ENCODE measurements around the gene C1orf167. TPM values are rescaled to one million over a fixed set of nuclear protein-coding genes. Genes with fewer than 3 reads are reported as not detected.
A peak's percentile ranks its signal among the peaks of the same experiment; 100 is the strongest.

Gene C1orf167
- total RNA-seq, 1 experiment from 2014 or later: not detected

- POLR2A ChIA-PET (ENCODE audit: unreplicated experiment): no interaction called here
- DNase-seq (no peak), ATAC-seq (no peak)
- intact Hi-C loops (cut with micrococcal nuclease): no loop called here
- no peaks in the 10 kb centered on the region for H3K27me3 ChIP-seq (ENCODE audit: low read length)
- no peaks in the 10 kb centered on the region for H3K79me2 ChIP-seq (ENCODE audit: low read length)
- H3K4me3 ChIP-seq (ENCODE audit: low read length): no peak overlapping the region
- CTCF ChIA-PET: no interaction called here
- no peak overlapping the region for H3K4me2 ChIP-seq (ENCODE audit: low read length)
- H3F3A ChIP-seq (ENCODE audit: low read length, unreplicated experiment): no peaks in the 10 kb centered on the region
- H4K20me1 ChIP-seq (ENCODE audit: low read length): no peaks in the 10 kb centered on the region
- no peak overlapping the region for H3K27ac ChIP-seq (ENCODE audit: low read length)
- TF ChIP-seq EZH2phosphoT487 (IDR thresholded peaks at IDR 0.05; ENCODE audit: borderline replicate concordance, low read length) (no peak), CTCF (conservative IDR thresholded peaks at IDR 0.05; ENCODE audit: low read depth, low read length) (no peak), EZH2 (IDR thresholded peaks at IDR 0.05; ENCODE audit: low read length, unreplicated experiment) (no peak)
- H3K36me3 ChIP-seq (ENCODE audit: low read depth, low read length): peaks cover 19% of the 10 kb centered on the region; the same call in 1 of the 2 replicates
- no peak overlapping the region for H3K9ac ChIP-seq (ENCODE audit: low read length)
- H3K9me2 ChIP-seq (replicated peaks; ENCODE audit: low read length): no peaks in the 10 kb centered on the region
- no peak overlapping the region for H2AFZ ChIP-seq (ENCODE audit: low read length)
- H3K9me3 ChIP-seq (ENCODE audit: low read length): no peaks in the 10 kb centered on the region
- BruUV-seq (replicated peaks): no TSS peak
- H3K4me1 ChIP-seq (ENCODE audit: insufficient read depth, low read length): peaks cover 19% of the 10 kb centered on the region
Measured at GRCh38 chr1:11817192-11817591, 55.2 kb downstream of the C1orf167 start.

GRCh38 chr1:11822091-11822490, 60.1 kb downstream of the C1orf167 start:
- peak overlapping the region; percentile 2; the same call in 1 of the 2 replicates for H3K27ac ChIP-seq (ENCODE audit: low read length)

More at GRCh38 chr1:11822091-11822490, 60.1 kb downstream of the C1orf167 start:
- no peak overlapping the region for H2AFZ ChIP-seq (ENCODE audit: low read length)
- no TSS peak for BruUV-seq (replicated peaks)
- no peaks in the 10 kb centered on the region for H3K27me3 ChIP-seq (ENCODE audit: low read length)
- TF ChIP-seq EZH2phosphoT487 (IDR thresholded peaks at IDR 0.05; ENCODE audit: borderline replicate concordance, low read length) (no peak), CTCF (conservative IDR thresholded peaks at IDR 0.05; ENCODE audit: low read depth, low read length) (no peak), EZH2 (IDR thresholded peaks at IDR 0.05; ENCODE audit: low read length, unreplicated experiment) (no peak)
- no peaks in the 10 kb centered on the region for H3K9me3 ChIP-seq (ENCODE audit: low read length)
- POLR2A ChIA-PET (ENCODE audit: unreplicated experiment): interaction anchor here (0.6 to 0.7 kb wide), 2 partner anchors 24 to 86 kb away, joined by 3 read pairs; no protein-coding TSS in a partner anchor
- DNase-seq: no peak
- H3K4me2 ChIP-seq (ENCODE audit: low read length): peak overlapping the region; percentile 32
- no peaks in the 10 kb centered on the region for H3F3A ChIP-seq (ENCODE audit: low read length, unreplicated experiment)
- peaks cover 19% of the 10 kb centered on the region; the same call in 1 of the 2 replicates for H3K36me3 ChIP-seq (ENCODE audit: low read depth, low read length)
- CTCF ChIA-PET: interaction anchor here (0.7 kb wide), 1 partner anchor 16 kb away, joined by 7 read pairs; no protein-coding TSS in a partner anchor
- no peak overlapping the region for H3K9ac ChIP-seq (ENCODE audit: low read length)
- no peak for ATAC-seq
- H4K20me1 ChIP-seq (ENCODE audit: low read length): no peaks in the 10 kb centered on the region
- H3K4me1 ChIP-seq (ENCODE audit: insufficient read depth, low read length): peaks cover 15% of the 10 kb centered on the region
- no peaks in the 10 kb centered on the region for H3K9me2 ChIP-seq (replicated peaks; ENCODE audit: low read length)
- H3K4me3 ChIP-seq (ENCODE audit: low read length): no peak overlapping the region
- H3K79me2 ChIP-seq (ENCODE audit: low read length): no peaks in the 10 kb centered on the region
- intact Hi-C loops (cut with micrococcal nuclease): no loop called here

Data from PC-3 (cell line).